GM10266 (cell line): Measurements from ENCODE around the gene SDC3.

Source experiments
- DNase-seq: peaks from one replicate; pipeline ENCODE4 v3.0.0; 2012; ENCODE audit errors: extremely low spot score
- TF ChIP-seq, protein P1 (sequence below): IDR thresholded peaks from 2 replicates; pipeline ENCODE4 v1.5.1; 2012; ENCODE audit warnings: mild to moderate bottlenecking, low read depth; ENCODE audit not compliant: control insufficient read depth, insufficient read depth; ENCODE audit errors: missing control alignments

Gene SDC3

DNA sequence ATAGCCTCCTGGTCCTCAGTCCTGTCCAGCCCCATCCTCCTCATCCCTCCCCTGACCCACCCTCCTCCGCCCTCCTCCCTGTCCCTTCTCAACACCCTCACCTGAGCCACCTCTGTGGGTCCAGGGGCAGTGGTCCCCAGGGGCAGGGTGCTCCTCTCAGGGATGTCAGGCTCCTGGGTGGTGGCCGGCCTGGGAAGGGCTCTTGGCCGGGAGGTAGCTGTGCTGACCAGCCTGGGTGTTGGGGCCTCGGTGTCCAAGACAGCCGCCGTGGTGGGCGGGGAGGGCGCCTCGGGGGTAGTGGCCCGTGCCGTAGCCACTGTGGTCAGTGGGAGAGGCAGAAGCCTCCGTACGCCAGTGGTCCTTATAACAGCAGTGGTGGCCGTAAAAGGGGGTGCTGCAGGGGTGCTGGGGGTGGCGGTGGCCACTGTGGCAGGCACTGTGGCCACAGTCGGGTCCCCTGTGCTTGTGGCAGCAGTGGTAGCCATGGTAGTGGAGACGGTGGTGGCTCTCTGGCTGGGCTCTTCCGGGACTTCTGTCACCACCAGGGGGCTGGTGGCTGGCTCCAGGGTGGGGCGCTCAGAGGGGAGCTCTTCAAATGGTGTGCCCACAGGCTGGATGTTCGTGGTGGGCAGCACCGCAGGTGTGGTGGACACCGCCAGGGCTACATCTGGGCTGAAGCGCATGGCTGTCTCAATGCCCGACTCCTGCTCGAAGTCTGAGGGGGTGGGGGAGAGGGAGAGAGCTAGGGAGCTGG, 31.9 kb downstream of the SDC3 start:
- no peak for DNase-seq
- TF ChIP-seq, protein P1, sequence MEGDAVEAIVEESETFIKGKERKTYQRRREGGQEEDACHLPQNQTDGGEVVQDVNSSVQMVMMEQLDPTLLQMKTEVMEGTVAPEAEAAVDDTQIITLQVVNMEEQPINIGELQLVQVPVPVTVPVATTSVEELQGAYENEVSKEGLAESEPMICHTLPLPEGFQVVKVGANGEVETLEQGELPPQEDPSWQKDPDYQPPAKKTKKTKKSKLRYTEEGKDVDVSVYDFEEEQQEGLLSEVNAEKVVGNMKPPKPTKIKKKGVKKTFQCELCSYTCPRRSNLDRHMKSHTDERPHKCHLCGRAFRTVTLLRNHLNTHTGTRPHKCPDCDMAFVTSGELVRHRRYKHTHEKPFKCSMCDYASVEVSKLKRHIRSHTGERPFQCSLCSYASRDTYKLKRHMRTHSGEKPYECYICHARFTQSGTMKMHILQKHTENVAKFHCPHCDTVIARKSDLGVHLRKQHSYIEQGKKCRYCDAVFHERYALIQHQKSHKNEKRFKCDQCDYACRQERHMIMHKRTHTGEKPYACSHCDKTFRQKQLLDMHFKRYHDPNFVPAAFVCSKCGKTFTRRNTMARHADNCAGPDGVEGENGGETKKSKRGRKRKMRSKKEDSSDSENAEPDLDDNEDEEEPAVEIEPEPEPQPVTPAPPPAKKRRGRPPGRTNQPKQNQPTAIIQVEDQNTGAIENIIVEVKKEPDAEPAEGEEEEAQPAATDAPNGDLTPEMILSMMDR = no peak

DNA sequence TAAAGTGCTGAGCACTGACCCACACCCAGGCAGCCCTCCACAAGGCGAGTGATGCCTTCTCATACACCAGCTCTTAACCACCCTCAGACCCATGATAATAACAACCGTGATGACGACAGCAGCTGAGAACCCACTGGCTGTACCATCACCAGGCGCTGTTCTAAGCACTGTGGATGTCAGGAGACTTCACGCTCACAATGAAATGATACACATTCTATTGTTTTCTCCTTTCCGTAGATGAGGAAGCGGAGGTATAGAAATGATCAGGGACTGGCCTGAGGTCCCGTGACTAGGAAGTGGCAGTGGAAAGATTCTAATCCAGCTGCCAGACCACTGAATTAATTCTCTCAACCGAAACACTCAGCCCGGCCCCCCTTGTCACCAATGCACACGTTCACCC, 32.6 kb downstream of the SDC3 start:
- DNase-seq = no peak
- TF ChIP-seq, protein P1 = no peak

DNA sequence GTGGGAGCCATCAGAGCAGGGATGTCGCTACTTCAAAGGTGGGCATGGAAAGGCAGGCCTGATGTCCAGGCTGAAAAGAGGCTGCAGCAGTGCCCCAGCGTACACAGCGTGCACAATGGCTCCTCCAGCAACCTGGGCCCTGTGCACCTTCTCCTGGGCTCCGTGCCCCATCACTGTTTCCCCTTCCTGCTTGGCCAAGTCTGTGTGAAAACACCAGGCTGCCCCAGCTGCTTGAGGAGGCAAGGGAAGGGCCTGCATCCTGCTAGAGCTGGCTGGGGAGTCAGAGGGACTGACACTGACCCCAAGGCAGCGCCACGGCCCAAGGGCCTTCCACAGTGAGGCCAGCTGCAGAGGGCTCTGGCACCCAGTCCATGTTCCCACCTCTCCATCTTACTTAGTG, 33.4 kb downstream of the SDC3 start:
- TF ChIP-seq, protein P1 = no peak
- DNase-seq = no peak

DNA sequence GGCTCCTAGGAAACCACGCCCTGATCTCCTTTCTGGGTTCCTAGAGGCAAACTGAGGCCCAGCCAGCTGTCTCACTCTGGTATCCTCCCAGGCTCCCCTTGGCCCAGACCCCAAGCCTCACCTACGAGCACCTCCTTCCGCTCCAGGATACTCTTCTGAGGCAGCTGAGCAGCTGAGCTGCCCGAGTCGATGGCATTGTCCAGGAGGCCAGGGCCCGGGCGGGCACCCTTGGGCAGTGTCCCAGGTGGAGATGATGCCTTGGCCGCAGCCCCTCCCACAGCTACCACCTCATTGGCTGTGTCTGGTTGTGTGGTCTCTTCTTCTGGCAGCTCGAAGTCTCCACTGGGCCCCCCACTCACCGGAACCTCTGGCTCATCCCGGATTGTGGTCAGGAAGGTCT, 34.4 kb downstream of the SDC3 start:
- TF ChIP-seq, protein P1 = no peak

DNA sequence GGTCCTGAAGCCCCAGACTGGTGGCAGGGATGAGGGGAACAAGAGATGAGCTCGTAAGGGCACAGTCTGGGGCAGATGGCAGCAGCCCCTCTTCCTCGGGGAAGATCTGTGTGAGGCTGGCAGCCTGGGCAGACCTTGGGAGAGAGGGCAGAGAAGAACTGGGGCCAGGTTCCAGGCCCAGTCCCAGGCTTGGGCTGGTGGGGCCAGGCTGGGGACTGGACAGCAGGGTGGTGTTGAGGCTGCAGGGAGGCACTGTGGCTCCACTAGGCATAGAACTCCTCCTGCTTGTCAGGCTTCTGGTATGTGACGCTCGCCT, 35.7 kb downstream of the SDC3 start:
- no peak for DNase-seq
- TF ChIP-seq, protein P1 = no peak

More for the DNA sequence above, 34.4 kb downstream of the SDC3 start:
- DNase-seq = no peak

DNA sequence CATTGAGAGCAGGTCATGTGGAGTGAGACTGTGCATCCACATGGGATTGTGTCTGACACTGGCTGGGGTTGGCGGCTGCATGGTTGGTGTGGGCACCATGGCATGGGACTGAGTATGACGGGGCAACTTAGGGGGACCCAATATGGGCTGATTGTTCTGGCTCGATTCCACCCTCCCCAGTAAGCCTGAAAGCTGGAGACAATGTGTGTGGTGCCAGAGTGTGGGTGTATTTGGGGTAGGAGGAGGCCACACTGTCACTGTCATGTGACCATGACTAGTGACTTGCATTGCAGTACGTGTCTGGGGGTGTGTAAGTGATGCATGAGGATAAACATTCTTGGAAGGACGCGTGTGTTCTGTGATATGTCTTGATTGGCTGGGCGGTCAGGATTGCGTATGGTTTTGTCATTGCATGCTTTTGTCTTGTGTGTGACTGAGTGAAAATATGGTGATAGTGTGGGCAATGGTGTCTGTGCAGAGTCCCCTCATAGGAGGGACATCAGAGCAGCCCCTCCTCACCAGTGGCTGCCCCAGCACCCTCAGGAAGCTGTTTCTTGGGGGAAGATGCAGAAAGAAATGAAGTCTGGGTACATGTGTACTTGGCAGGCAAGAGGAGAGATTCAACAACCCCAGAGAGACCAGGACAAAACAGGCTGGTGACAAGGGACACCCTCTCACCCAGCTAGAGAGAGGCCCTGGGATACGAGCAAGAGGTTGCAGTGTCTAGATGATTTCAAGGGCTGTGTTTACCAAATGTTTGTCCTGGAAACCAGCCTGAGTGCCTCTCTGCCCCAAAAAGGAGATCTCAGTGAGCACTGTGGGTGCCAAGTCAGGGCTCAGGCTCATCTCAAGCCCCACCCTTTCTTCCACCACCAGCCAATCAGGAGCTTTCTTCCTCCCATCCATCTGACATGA, 36.3 kb downstream of the SDC3 start:
- TF ChIP-seq, protein P1 = no peak
- DNase-seq = no peak

DNA sequence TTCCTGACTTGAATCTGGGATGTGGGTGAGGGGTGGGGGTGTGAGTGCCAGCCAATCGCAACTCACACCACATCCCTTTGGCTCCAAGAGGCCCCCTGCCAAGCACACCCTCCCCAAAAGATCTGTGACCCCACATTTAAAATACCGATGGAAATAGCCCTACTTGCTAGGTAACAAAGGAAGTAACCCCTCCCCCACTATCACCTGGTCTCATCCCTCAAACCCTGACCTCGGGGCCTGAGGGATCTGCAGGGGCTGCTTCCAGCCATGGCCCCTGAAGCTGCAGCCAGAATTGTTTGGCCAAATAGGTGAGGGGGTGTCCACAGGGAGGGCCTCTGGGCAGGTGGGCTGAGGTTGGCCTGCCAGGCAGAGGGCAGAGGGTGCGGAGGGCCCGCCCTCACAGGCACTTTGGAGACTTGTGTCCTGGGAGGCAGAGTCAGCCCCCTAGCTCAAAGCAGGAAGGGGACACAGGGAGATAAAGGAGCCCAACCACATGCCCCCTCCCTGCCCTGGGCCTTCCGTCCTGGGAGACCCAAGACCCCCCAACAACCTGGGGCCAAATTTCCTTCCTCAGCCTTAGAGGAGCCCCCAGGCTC, 37.2 kb downstream of the SDC3 start:
- no peak for DNase-seq
- TF ChIP-seq, protein P1 = no peak
